ENCODE results near the gene DNAJB8.
A peak's percentile ranks its signal among the peaks of the same experiment; 100 is the strongest.

The DNAJB8 gene

GRCh38 chr3:128425846-128426127 is 40.9 kb downstream of the DNAJB8 start:
- DNase-seq (ENCODE audit: low spot score) = no peak

- DNase-seq (ENCODE audit: low spot score) = no peak
Measured at GRCh38 chr3:128425142-128425845, 41.4 kb downstream of the DNAJB8 start.

GRCh38 chr3:128424508-128425069 is 42.1 kb downstream of the DNAJB8 start:
- no peak for DNase-seq (ENCODE audit: low spot score)

GRCh38 chr3:128423525-128424147 is 43.1 kb downstream of the DNAJB8 start:
- no peak for DNase-seq (ENCODE audit: low spot score)

- no peak for DNase-seq (ENCODE audit: low spot score)
Measured at GRCh38 chr3:128422762-128423524, 43.7 kb downstream of the DNAJB8 start.

GRCh38 chr3:128421966-128422365 is 44.7 kb downstream of the DNAJB8 start:
- no peak for DNase-seq (ENCODE audit: low spot score)

- DNase-seq (ENCODE audit: low spot score) = no peak
Measured at GRCh38 chr3:128421439-128421836, 45.3 kb downstream of the DNAJB8 start.

- no peak for DNase-seq (ENCODE audit: low spot score)
Measured at GRCh38 chr3:128420720-128421438, 45.8 kb downstream of the DNAJB8 start.

- DNase-seq (ENCODE audit: low spot score) = no peak
Measured at GRCh38 chr3:128420289-128420688, 46.4 kb downstream of the DNAJB8 start.

GRCh38 chr3:128419311-128419710 is 47.4 kb downstream of the DNAJB8 start:
- DNase-seq (ENCODE audit: low spot score) = no peak

- no peak for DNase-seq (ENCODE audit: low spot score)
Measured at GRCh38 chr3:128418900-128419299, 47.8 kb downstream of the DNAJB8 start.

GRCh38 chr3:128416578-128417211 is 50.0 kb downstream of the DNAJB8 start:
- peak; percentile 67 for DNase-seq (ENCODE audit: low spot score)

- DNase-seq (ENCODE audit: low spot score) = no peak
Measured at GRCh38 chr3:128415773-128416577, 50.7 kb downstream of the DNAJB8 start.

GRCh38 chr3:128415200-128415772 is 51.4 kb downstream of the DNAJB8 start:
- DNase-seq (ENCODE audit: low spot score) = no peak

GRCh38 chr3:128413413-128414205 is 53.1 kb downstream of the DNAJB8 start:
- no peak for DNase-seq (ENCODE audit: low spot score)

GRCh38 chr3:128413003-128413370 is 53.7 kb downstream of the DNAJB8 start:
- DNase-seq (ENCODE audit: low spot score) = peak; percentile 67
